Measurements from ENCODE around the gene USP19.

GRCh38 chr3:49119439-49119838, 1.2 kb downstream of the USP19 start:
- TF ChIP-seq POLR2AphosphoS5 (IDR thresholded peaks at IDR 0.05; ENCODE audit: low read depth, low read length) = no peak
- TF ChIP-seq POLR2A (IDR thresholded peaks at IDR 0.05; ENCODE audit: low read depth, low read length) = no peak
- no peak for TF ChIP-seq SPI1 (IDR thresholded peaks at IDR 0.05; ENCODE audit: low read depth, low read length)
